Activated T-cell treated with anti-CD3 and anti-CD28 coated beads for 1 hour (primary cell): Measurements from ENCODE around the gene LRRC4C.

Experiments used
- DNase-seq: peaks from one replicate; pipeline ENCODE4 v3.0.0-alpha.2; 2020; ENCODE audit warnings: low read depth

LRRC4C gene

DNA sequence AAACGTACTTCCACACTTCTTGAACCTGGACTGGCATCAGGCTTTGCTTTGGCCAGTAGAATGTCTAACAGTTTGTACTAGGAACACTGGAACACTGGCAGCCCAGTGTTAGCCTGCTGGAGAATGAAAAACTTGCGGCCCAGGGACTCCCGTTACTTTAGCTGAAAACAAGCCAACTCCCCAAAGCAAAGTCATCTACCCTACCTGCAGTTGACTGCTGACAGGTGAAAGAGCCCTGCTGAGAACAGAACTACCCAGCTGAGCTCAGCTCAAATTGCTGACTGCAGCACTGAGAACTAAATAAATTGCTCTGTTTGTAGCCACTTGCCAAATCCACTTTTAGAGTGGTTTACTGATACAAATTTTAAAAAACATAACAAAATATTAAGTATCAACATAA, 342.5 kb downstream of the LRRC4C start:
- DNase-seq, result no peak

- DNase-seq, result no peak
Observed at GRCh38 chr11:41115066-41115465, 344.4 kb downstream of the LRRC4C start.

DNA sequence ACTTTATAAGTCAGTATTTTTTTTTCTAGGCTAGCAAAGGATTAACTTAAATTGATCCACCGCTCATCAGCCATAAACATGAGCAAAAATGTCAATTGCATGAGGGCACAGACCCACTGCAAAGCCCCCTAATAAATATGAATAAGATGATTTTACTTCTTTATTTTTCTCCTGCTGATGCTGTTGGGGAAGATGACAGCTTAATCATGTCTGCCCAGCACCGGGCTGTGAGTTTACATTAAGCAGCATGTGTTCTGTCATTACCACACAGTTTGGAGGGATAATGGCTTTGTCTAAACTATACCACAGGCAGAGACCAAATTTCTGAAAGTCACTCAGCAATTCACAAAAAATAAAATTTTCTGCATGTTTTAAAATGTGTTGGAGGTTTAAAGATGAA, 346.3 kb downstream of the LRRC4C start:
- DNase-seq, result no peak

GRCh38 chr11:41110527-41110926, 348.9 kb downstream of the LRRC4C start:
- no peak for DNase-seq

DNA sequence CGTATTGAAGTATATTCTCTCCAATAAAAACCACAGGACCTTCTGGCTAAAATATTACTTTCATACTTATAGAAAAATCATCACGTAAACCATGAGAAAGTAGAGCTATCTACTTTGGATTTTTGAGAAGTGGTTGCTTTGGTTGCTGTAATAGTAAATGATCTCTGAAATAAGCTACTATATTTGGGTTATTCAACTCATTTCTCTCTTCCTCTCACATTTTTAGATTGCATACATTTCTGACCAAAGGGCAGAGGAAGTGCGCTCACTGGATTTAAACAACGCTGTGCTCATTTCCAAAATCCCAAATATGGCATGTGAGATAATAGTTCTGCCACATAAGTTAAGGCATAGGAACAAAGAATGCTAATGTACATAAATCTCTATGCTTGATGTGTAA, 357.0 kb downstream of the LRRC4C start:
- DNase-seq, result no peak

GRCh38 chr11:41099654-41100053, 359.8 kb downstream of the LRRC4C start:
- no peak for DNase-seq

GRCh38 chr11:41085123-41085522, 374.3 kb downstream of the LRRC4C start:
- no peak for DNase-seq

- no peak for DNase-seq
Observed at GRCh38 chr11:41081756-41082285, 377.6 kb downstream of the LRRC4C start.

DNA sequence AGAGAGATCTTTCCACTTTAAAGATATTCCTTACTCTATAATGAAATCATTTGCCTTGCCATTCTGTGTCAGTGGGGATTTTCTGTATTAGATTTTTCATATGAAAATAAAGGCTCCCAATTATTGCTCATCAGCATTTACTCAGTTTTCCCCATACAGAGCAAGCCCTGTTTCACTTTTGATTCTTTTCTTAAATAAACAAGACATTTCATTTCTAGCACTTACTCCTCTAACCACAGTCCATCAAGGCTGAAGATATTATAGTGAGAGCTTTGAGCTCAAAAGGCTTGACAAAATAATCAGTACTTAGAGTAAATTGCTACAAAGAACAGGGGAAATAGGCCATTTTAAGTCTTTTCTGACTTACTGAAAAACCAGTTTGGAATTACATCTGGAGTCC, 385.1 kb downstream of the LRRC4C start:
- DNase-seq, result no peak

GRCh38 chr11:41065432-41065831, 394.0 kb downstream of the LRRC4C start:
- no peak for DNase-seq

- DNase-seq, result no peak
Observed at GRCh38 chr11:41058138-41058537, 401.3 kb downstream of the LRRC4C start.

DNA sequence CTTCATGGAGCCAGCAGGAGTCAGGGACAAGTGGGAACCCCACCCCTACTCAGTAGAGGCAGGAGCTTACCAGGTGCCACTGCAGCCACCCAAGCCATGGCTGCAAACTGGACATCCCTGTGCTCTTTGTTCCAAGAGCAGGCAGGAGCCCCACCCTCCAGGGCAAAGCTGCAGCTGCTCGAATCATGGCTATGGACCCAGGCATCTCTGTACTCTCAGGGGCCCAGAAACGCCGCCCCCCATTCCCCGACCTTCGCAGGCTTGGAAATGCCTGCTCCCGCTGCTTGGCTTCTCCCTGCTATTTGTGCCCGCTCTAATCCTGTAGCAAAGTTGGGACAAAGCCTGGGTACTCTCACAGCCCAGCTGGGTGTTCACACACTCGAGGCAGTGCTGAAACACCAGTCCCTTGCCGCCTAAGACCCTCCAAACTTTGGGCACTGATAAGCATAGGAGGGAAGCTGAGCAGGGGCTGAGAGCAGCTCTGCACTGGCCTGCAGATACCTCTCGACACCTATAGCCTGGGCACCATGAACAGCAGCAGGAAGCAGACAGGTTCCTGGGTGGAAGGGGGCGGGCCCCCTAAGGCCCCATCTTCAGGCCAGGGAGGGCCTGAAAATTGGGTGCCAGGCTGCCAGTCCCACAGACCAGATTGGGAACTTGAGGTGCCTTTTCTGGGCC, 402.4 kb downstream of the LRRC4C start:
- no peak for DNase-seq

DNA sequence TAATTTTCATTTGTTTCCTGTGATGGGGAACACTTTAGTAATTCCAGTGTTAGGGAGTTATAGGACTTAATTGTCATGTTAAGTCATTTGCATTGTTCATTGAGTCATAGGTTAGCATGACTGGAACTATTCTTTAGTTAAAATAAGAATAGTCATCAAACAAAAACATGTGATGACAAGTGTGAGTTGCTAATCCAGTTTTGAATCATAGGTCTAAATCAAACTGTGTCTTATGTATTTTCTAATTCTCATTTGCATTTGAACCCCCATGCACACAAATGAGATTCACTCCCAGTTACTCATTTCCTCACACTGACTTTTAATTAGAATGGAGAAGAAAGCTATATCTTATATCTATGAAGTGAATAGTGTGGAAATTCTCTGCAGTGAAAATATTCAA, 405.6 kb downstream of the LRRC4C start:
- DNase-seq, result no peak

DNA sequence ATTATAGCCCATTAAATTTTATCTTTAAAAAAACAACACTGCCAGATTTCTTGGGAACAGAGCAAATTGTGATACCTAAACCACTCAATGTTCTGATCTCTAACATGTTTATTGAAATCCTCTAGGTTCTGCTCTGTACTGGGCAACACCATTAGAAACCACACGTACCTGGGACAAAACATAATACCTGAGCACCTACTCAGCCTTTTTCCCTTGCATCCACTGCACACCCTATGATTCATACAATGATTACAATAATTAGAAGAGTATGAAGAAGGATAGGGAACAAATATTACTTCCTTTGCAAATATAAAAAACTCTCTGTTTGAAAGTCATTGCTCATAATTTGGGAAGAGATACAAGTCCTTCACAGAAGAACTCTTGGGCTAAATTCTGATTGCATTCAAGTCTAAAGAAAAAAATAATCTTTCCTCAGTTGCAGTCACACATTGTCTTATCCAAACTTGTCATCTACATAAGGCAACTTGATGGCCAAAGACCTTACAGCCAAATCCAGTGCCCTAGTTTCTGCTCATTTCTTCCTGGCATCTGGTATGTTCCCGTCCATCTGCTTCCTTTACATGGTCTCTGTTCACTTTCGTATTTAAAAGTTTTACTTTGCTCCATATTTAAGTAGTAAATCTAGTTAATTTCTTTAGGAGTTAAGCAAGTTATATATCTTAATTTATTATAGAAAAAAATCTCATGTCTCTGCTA, 407.4 kb downstream of the LRRC4C start:
- no peak for DNase-seq

GRCh38 chr11:41050791-41051190, 408.7 kb downstream of the LRRC4C start:
- no peak for DNase-seq

- DNase-seq, result no peak
Observed at GRCh38 chr11:41047229-41047628, 412.2 kb downstream of the LRRC4C start.

GRCh38 chr11:41045266-41045665, 414.2 kb downstream of the LRRC4C start:
- no peak for DNase-seq

DNA sequence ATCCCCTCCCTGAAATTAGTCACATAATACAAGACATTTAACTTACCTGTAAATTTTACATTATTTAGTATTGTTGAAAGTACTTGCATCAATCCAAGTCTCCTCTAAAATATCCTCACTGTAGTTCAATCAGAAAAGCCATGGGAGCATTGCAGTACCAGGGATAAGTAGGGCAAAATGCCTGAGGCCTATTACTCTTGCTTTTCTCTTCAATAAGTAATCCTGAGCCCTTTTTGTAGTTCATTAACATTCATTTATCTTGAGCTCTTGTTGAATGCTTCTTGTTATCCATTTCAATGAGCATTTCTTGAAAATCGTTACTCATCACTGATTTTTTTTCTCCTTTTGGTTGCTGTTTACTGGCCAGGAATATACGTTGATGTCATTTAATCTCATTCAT, 414.7 kb downstream of the LRRC4C start:
- DNase-seq, result no peak

- no peak for DNase-seq
Observed at GRCh38 chr11:41042688-41043087, 416.8 kb downstream of the LRRC4C start.

DNA sequence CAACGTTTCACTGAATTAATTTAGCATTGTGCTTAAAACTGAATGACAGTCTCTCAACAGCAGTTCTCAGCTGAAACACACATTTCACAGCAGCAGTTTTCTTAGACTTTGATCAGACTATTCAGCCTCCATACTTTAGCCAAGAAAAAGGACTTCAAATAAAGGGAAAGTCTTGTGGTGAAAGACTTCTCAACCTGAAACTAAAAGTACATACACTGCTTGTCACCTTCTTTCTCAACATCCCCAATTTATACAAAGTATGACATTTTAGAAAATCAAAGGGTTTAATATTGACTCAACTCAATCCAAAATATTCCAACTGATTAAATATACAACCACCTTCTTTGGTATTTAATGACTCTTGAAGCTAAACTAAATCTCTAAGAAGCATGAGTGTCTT, 419.0 kb downstream of the LRRC4C start:
- DNase-seq, result no peak

DNA sequence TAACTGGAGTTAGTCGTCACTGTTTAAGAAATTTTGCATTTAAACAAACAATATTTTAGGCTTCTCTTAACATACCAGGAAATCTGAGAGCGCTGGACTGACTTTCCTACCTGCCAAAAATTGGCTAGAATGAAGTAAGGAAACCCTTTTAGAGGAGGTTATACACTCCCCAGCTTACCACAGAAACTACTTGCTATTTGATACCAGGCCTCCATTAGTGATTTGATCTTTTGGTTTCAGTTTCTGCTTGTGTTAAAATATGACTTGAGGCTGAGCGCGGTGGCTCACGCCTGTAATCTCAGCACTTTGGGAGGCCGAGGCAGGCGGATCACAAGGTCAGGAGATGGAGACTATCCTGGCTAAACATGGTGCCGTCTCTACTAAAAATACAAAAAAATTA, 419.9 kb downstream of the LRRC4C start:
- DNase-seq, result no peak

GRCh38 chr11:41031551-41032060, 427.8 kb downstream of the LRRC4C start:
- DNase-seq, result no peak

- no peak for DNase-seq
Observed at GRCh38 chr11:41020259-41020658, 439.2 kb downstream of the LRRC4C start.
